Heart right ventricle (tissue), 16 donors: ENCODE results near the gene TNFSF15. TPM values are rescaled to one million over a fixed set of nuclear protein-coding genes. Genes with fewer than 3 reads are reported as not detected.
A peak's percentile ranks its signal among the peaks of the same experiment; 100 is the strongest.

ENCODE experiments used
- ATAC-seq, 8 donors: fragments of 200-7000 bp; cut with Tn5 transposase; one replicate each; pipeline ENCODE4 v1.9.1; 2020; ENCODE audit warnings: mild to moderate bottlenecking in 8 of 8, moderate library complexity in 8 of 8, moderate number of reproducible peaks in 1 of 8
- DNase-seq, 2 donors: peaks; one replicate each; pipeline ENCODE4 v3.0.0-alpha.2; 2020
- H3K27ac ChIP-seq, 10 donors: fragments of 200-600 bp; sonication (generic) in 2 of 10; one replicate each; pipeline versions ENCODE4 v1.5.0 to v1.8.0; 2020 to 2022; ENCODE audit warnings: mild to moderate bottlenecking in 3 of 10
- H3K27me3 ChIP-seq, 7 donors: fragments of 200-600 bp; one replicate each; pipeline ENCODE4 v1.8.0; 2021 to 2022; ENCODE audit warnings: mild to moderate bottlenecking in 2 of 7
- H3K36me3 ChIP-seq, 9 donors: fragments of 200-600 bp; sonication (generic) in 1 of 9; one replicate each; pipeline versions ENCODE4 v1.5.0 to v1.8.0; 2020 to 2022; ENCODE audit warnings: mild to moderate bottlenecking in 2 of 9
- H3K4me1 ChIP-seq, 9 donors: fragments of 200-600 bp; sonication (generic) in 1 of 9; one replicate each; pipeline versions ENCODE4 v1.5.0 to v1.8.0; 2020 to 2022; ENCODE audit warnings: mild to moderate bottlenecking in 4 of 9
- H3K4me3 ChIP-seq, 10 donors: fragments of 200-600 bp; sonication (generic) in 2 of 10; one replicate each; pipeline versions ENCODE4 v1.5.0 to v1.8.0; 2020 to 2022; ENCODE audit warnings: mild to moderate bottlenecking in 7 of 10, moderate library complexity in 2 of 10
- H3K9me3 ChIP-seq, 11 donors: fragments of 200-600 bp in 10 of 11; sonication (generic) in 2 of 11; one replicate each; pipeline versions ENCODE4 v1.5.0 to v1.8.0; 2013 to 2022; ENCODE audit warnings: mild to moderate bottlenecking in 2 of 11, control low read depth in 1 of 11, moderate library complexity in 1 of 11
- CTCF ChIP-seq, 9 donors: fragments of 200-600 bp; sonication (generic) in 2 of 9; IDR thresholded peaks; one replicate each; pipeline versions ENCODE4 v1.5.0 to v1.8.0; 2021 to 2022; ENCODE audit warnings: antibody characterized with exemption in 9 of 9, mild to moderate bottlenecking in 5 of 9, moderate library complexity in 1 of 9
- WGBS, 2 donors: extraction: QIAGEN DNeasy Blood & Tissue Kit; methylation state at CpG; one replicate each; pipeline ENCODE4 v1.1.7; 2013; ENCODE audit warnings: inconsistent platforms in 1 of 2; 5-methylcytosine and 5-hydroxymethylcytosine counted together
- intact Hi-C, 10 donors: fragments of 100-400 bp; cut with DNase I; formaldehyde crosslinking; loops; one replicate each; pipeline versions ENCODE4 v1.11.1 to v1.14.2; 2022
- polyA plus RNA-seq, 2 donors: library from polyadenylated mRNA; stranded (reverse); fragments of 200-250 nt; gene quantifications; one replicate each; pipeline ENCODE4 v1.2.3, GENCODE V29; 2013
- total RNA-seq, 10 donors: library from RNA; stranded (reverse); fragmentation: NEBNext Ultra II Directional in 3 of 10; extraction: Animal tissue kit (Norgen Biotek cat#: 25700) in 3 of 10; gene quantifications; one replicate each; pipeline versions ENCODE4 v1.2.1 to v1.2.4, GENCODE V29; 2021 to 2023
- donor health status: Arrhythmogenic right ventricular cardiomyopathy.
- donor health status: ischemic (EF 13 %, LVEDD 7.1; RV severe dilation, severe dysfunction).
- donor health status: healthy with polysubstance abuse.
- donor health status: DM: no; HTN: yes; CAD: no.
- donor health status: DM: no; HTN: no; CAD: no.
- donor health status: ischemic (EF 25% LVEDD 6.9; RV normal size, moderate dysfunction).
- donor health status: ischemic (EF 25% LVEDD 5.7; RV mildly dilated, moderate dysfunction).
- donor health status: healthy.
- donor health status: DM: yes; HTN: yes; CAD: no.
- donor health status: Ischemic cardiomyopathy.
- donor health status: ischemic (EF 35%, LVEDD 5.7; RV mildly dilated, moderate dysfunction).
- donor health status: nonischemic (EF 11% LVEDD 7.7; RV severe dilation, severe dysfunction).
- donor health status: DM: yes; HTN: yes; CAD: no.
- donor health status: PGD.
- donor health status: ischemic (EF 29% LVEDD 5.4; RV normal size, mild dysfunction).
- donor health status: nonischemic (EF 23%, LVEDD 6.1; RV moderate dilation, normal function).

TNFSF15 gene
- total and polyA plus RNA-seq, 12 donors = 0.01 to 0.62 (median 0.05) TPM; not detected in 5

GRCh38 chr9:114784721-114785279 lies 21.0 kb downstream of the TNFSF15 start:
- H3K27me3 ChIP-seq = peaks cover 0 to 4% (median 0%) of the 10 kb centered on the region in 7 donors
- intact Hi-C loops = loop anchor here in 1 of 10 donors (10.0 kb wide), 1 partner anchor 110 kb away; no protein-coding TSS in a partner anchor
- no peaks in the 10 kb centered on the region for H3K4me1 ChIP-seq
- H3K9me3 ChIP-seq = no peaks in the 10 kb centered on the region
- no peak overlapping the region for H3K27ac ChIP-seq
- ATAC-seq (no peak), DNase-seq (no peak)
- H3K4me3 ChIP-seq = no peak overlapping the region
- no peak for TF ChIP-seq CTCF (IDR thresholded peaks at IDR 0.05)
- H3K36me3 ChIP-seq = no peaks in the 10 kb centered on the region
- 49 to 62% methylated on average over 6 of the region's 6 CpGs for WGBS, 2 donors

DNA sequence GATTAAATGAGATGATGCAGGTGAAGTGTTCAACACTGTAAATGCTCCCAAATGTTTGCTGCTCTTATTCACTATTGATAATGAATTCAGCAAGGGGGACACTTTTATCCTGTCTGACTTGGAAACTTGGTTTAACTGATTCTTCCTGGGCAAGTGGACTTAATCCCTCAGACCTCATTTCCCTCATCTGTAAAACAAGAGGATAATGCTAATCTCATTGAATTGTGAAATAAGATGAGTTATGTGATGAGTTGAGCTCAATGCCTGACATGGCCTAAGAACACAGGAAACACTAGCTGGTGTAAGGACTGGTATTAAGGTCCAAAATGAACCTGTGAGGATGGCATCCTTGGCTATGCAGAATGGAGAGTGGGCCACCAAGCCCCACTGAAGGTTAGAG lies 23.3 kb downstream of the TNFSF15 start:
- no peaks in the 10 kb centered on the region for H3K4me1 ChIP-seq
- intact Hi-C loops = loop anchor here in 1 of 10 donors (10.0 kb wide), 1 partner anchor 112 kb away; no protein-coding TSS in a partner anchor
- no peak for TF ChIP-seq CTCF (IDR thresholded peaks at IDR 0.05)
- no peaks in the 10 kb centered on the region for H3K9me3 ChIP-seq
- no peak overlapping the region for H3K4me3 ChIP-seq
- H3K27me3 ChIP-seq = peaks cover 0 to 16% (median 0%) of the 10 kb centered on the region in 7 donors
- ATAC-seq (no peak), DNase-seq (no peak)
- no peaks in the 10 kb centered on the region for H3K36me3 ChIP-seq
- no peak overlapping the region for H3K27ac ChIP-seq

GRCh38 chr9:114779352-114779845 lies 26.4 kb downstream of the TNFSF15 start:
- no peaks in the 10 kb centered on the region for H3K9me3 ChIP-seq
- no peaks in the 10 kb centered on the region for H3K4me1 ChIP-seq
- H3K27ac ChIP-seq = no peak overlapping the region
- DNase-seq = peak; percentile 14 to 27
- no peak for TF ChIP-seq CTCF (IDR thresholded peaks at IDR 0.05)
- intact Hi-C loops = loop anchor here in 1 of 10 donors (10.0 kb wide), 1 partner anchor 1275 kb away; no protein-coding TSS in a partner anchor
- ATAC-seq = peak in 4 of 8 donors; percentile 48 to 76 (median 54)
- 47 to 58% methylated on average over 4 of the region's 4 CpGs for WGBS, 2 donors
- peaks cover 0 to 23% (median 8%) of the 10 kb centered on the region in 7 donors for H3K27me3 ChIP-seq
- H3K36me3 ChIP-seq = no peaks in the 10 kb centered on the region
- H3K4me3 ChIP-seq = no peak overlapping the region

DNA sequence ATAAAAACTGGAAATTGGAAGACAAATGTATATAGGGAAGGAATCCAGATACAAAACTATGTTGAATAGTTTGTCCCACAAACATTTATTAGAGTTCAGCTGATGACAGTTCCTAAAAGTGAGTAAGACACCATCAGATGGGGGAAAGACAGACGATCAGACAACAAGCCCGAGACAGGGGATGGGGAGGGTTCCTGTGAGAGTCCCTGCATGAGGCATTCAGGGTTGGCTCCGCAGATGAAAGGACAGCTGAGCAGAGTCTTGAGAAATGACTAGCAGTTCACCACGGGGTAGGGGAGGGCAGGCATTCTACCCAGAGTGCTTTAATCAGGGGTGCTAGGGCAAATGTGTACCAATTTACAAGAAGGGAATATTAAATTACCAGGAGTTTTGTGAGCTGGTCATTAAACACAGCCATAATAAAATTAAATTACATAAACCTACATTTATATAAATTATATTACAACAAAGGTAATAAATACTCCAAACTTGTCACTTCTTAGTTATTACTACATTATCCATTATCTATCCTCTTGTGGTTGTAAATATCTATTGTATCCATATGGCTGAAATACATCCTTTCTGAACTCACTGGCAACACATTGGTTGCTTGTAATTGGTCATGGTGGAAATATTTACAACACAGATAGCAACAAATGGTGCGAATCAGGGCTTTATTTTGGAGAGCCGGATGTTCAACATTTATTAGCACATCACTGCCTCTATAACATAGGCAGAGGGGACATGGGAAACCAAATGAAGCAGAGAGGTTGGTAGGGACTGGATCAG lies 27.8 kb downstream of the TNFSF15 start:
- peaks cover 0 to 23% (median 8%) of the 10 kb centered on the region in 7 donors for H3K27me3 ChIP-seq
- TF ChIP-seq CTCF (IDR thresholded peaks at IDR 0.05) = no peak
- ATAC-seq (no peak), DNase-seq (no peak)
- WGBS, 2 donors = 56 to 62% methylated on average over 6 of the region's 6 CpGs
- no peaks in the 10 kb centered on the region for H3K4me1 ChIP-seq
- H3K27ac ChIP-seq = no peak overlapping the region
- no peaks in the 10 kb centered on the region for H3K9me3 ChIP-seq
- no peak overlapping the region for H3K4me3 ChIP-seq
- H3K36me3 ChIP-seq = no peaks in the 10 kb centered on the region
- intact Hi-C loops = loop anchor here in 1 of 10 donors (10.0 kb wide), 1 partner anchor 1273 kb away; no protein-coding TSS in a partner anchor
